SHP77 treated with DMSO at 0.1 percent for 48 hours (cell line): ENCODE measurements around the gene KRT26.
"Not testable (repeated sequence)": the region's sequence is repeated elsewhere in the genome, so short reads cannot be mapped to it uniquely, and the experiment has no call there.

ENCODE experiments used
- DNase-seq: peaks from one replicate; lab custom pipeline; 2025; lab: John Stamatoyannopoulos, UW

KRT26 gene, protein sequence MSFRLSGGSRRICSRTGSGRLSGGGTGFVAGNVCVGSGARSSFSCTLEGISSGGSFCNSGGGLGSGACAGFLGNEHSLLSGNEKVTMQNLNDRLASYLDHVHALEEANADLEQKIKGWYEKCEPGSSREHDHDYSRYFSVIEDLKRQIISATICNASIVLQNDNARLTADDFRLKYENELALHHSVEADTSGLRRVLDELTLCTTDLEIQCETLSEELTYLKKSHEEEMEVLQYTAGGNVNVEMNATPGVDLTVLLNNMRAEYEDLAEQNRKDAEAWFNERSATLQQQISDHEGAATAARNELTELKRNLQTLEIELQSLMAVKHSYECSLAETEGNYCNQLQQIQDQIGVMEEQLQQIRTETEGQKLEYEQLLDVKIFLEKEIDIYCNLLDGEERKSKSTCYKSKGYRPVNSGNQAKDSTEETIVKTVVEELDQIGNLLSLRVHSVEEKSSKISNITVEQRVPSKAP

DNA sequence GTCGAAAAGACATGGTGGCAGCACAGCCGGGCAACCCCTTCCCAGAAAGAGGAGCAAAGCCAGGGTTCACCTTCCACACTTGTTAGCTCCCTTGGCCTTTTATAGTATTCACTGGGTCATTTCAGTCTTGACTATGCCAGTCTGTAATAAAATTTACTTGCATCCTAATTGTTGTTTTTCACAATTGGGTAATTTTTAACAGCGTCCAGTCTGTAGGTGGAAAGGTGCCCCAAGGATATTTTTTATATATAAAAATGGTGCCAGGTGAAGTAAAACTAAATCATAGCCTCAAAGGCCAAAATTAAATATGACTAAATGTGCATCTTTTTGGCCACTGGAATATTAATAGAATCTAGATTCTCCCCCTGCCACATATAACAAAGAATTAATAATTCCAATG is at the start of gene KRT26:
Gene KRT26 (minus strand): TSS at position 101 of the 400 bp plus-strand sequence. CDS start 88 bp downstream, at position 13.
- DNase-seq = no peak

DNA sequence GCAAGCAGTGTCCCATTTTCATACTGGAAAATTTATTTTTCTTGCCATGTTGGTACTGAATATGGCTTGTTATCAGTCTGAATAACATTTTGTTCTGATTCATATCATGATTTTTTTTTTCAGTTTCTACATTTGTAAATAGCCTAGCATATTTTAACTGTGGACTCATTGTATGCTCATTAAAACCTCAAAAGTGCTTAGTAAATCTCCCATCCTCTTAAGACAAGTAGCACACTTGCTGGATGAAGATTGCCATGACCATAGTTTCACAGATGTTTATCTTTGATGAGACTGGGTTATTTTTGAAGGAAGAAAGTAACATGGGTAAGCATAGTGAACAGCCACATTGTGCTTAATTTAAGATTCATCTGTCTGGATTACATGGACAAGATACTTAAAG is 49.5 kb upstream of the KRT26 start:
- DNase-seq = no peak

DNA sequence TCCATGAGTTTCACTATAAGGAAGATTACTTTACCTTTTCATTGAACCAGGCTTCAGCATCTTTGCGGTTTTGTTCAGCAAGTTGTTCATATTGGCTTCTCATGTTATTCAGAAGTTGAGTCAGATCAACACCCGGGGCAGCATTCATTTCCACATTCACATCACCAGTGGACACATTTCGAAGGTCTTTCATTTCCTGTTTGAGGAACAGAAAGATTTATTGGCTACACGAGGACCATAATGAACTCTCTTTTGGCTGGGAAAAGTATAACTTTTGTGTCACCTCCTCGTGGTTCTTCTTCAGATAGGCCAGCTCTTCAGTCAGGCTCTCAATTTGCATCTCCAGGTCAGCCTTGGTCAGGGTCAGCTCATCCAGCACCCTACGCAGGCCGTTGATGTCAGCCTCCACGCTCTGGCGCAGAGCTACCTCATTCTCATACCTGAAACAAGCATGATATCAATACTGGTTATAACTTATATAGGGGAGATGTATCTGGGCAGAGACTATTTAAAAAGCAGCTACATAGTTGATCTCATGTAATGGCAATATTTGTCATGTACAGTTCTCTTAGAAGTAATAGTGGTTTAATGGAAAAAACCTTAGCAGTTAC is 48.3 kb upstream of the KRT26 start:
- DNase-seq = no peak

DNA sequence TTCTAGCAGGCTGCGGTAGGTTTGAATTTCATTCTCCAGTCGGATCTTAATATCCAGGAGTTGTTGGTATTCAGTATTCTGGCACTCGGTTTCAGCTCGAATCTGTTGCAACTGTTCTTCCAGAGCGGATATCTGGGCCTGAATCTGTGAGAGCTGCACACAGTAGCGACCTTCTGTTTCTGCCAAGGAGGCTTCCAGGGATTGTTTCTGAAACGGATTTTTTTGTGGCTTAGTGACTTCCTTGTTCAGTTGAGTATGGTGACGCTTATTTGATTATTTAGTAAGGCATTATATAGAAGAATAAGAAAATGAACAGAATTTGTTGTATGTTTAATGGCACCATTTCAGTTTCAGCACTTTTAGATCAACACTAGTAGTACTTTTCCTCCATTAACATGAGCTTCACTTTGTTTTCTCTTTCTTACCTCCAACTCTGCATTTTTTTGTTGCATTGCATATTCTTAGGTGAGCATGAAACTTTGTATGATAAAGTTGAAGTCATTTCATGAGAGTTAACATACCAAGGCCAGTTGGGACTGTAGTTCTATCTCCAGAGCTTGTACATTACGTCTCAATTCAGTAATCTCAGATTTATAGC is 47.6 kb upstream of the KRT26 start:
- DNase-seq = no peak

DNA sequence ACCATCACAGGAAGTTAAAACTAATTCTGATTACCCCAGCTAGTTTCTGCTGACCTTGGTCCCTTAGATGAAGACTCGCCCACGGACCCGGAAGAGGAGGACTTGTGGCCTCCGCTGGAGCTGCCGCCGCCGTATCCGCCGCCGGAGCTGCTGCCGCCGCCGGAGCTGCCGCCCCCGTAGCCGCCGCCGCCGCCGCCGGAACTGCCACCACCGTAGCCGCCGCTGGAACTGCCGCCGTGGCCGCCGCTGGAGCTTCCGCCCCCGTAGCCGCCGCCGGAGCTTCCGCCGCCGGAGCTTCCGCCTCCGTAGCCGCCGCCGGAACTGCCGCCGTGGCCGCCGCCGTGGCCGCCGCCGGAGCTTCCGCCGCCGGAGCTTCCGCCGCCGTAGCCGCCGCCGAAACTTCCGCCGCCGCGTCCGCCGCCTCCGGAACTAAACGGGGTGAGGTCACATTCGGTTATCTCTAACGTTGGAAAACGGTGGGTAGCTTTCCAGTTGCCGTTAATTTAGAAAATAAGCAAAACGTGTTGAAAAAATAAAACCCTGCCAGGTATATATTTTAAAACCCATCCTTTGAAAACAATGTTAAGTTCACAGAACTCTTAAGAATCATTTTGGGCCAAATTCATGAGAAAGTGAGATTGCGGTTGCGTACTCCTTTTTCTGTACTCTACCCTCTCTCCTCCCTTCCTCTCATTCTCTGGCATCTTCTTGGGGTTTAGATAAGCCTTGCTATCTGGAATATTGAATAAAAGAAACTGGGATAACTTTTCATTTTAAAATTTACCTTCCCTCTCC is 46.9 kb upstream of the KRT26 start:
- DNase-seq = peak; percentile 50

DNA sequence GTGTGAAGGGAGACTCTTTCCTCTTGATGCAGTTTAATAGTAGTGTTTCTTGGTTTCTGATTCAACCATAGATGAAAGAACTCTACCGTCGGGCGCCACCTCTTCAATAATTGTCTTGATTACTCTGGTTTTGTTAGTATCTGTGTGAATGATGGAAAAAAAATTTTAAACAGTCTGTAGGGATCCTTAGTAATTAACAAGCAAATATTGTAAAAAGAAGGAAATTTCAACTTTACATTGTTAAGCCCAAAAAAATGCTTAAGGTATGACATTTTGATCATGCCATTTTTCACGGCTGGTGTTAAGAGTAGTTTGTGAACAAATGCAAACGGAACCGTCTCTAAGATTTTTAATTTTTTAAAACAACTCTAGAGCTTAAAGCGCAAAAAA is 46.3 kb upstream of the KRT26 start:
- DNase-seq = no peak

DNA sequence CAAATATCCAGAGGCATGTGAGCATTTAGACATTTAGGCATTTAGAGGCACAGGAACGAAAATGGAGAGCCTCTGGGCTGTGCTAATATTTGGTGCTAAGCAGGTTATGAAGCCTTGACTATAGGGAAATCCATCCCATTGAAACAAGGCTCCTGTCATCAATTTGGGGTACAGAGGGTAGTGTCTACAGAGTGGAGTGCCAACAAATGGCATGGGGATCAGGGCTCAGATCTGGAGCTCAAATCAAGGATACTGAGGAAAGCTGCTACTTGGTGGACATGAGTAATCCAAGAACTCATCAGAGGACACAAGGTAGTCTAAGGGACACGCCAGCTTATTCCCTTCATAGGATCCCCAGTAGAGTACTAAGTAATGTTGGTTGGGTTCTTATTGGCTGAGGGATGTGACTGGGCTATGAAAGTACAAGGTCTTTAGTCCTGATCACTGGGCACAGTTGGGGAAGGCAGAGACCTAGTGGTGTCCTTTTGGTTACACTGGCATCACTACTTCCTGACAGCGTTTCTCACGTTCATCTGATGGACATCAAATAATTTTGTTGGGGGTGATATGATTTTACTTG is 45.2 kb upstream of the KRT26 start:
- no peak for DNase-seq

DNA sequence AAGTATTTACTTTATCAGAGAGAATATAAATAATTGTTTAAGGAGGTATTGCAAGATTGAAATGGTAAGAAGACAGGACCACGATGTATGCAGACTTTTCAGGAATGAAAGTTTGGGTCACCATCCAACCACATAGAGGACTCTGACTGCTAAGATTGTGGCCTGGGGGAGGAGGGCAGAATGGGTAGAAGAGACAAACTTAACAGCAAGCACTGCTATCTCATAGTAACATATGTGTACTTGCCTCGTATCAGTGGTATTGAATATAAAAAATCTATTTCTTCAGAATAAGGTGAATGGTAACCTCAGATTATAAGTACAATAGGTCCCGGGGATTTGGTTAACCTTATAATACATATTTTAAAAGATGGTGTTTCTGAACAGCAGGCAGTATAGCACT is 44.6 kb upstream of the KRT26 start:
- no peak for DNase-seq

DNA sequence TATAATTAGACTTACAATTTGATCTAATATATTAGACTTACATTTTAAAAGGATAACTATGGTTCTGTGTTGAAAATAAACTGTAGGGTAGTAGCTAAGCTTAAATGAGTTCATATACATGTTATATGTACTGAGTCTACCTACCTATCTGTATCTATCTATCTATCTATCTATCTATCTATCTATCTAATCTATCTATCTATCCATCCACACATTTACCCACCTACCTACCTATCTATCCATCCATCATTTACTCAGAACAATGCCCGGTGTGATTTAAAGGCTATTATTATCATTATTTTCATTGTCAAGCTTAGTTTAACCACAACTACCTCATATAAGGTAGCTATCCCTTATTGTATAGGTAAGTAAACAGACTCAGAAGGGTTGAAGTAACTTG is 43.4 kb upstream of the KRT26 start:
- DNase-seq = no peak

DNA sequence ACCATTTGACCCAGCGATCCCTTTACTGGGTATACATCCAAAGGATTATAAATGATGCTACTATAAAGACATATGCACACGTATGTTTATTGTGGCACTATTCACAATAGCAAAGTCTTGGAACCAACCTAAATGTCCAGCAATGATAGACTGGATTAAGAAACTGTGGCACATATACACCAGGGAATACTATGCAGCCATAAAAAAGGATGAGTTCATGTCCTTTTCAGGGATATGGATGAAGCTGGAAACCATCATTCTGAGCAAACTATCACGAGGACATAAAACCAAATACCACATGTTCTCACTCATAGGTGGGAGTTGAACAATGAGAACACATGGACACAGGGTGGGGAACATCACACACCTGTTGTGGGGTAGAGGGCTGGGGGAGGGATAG is 42.7 kb upstream of the KRT26 start:
- DNase-seq = not testable (repeated sequence)

DNA sequence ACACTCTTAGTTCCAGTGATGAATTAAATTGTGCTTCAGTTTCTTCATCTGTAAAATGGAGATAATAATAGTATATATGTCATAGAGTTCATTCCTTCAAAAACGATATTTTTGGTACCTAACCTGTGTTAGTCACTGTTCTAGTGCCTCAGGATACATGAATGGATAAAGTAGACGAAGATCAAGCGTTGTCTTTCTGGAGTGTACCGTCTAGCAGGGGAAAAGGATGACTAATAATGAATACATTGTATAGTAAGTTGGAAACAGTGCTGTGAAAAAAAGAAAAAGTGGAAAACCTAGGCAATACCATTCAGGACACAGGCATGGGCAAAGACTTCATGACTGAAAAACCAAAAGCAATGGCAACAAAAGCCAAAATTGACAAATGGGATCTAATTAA is 41.8 kb upstream of the KRT26 start:
- no peak for DNase-seq

DNA sequence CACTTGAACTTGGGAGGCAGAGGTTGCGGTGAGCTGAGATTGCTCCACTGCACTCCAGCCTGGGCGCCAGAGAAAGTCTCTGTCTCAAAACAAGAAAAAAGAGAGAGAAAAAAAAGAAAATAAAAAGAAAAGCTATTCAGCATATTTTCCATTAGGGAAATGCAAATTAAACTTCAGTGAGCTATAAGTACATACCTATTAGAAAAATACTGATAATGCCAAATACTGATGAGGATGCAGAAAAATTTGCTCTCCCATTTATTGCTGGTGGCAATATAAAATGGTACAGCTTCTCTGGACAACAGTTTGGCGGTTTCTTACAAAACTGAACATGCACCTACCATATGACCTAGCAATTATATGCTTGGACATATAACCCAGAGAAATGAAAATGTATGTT is 40.6 kb upstream of the KRT26 start:
- no peak for DNase-seq

DNA sequence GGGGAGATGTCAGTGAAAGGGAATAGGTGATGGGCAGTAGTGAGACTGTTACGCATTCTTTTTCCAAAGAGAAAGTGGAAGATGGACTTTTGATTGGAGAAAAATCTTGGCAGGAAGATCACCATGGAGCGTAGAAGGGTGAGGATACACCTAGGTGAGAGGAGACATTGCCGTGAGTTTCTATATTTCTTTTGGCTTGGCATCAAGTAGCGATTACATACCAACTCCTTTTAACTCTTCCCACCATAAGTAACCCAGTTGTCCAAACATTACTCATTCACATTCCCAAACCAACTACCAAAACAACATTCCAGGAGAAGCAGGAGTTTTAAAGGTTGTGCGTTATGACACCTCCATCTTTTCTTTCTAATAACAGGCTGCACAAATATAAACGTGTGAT is 38.5 kb upstream of the KRT26 start:
- DNase-seq = no peak

DNA sequence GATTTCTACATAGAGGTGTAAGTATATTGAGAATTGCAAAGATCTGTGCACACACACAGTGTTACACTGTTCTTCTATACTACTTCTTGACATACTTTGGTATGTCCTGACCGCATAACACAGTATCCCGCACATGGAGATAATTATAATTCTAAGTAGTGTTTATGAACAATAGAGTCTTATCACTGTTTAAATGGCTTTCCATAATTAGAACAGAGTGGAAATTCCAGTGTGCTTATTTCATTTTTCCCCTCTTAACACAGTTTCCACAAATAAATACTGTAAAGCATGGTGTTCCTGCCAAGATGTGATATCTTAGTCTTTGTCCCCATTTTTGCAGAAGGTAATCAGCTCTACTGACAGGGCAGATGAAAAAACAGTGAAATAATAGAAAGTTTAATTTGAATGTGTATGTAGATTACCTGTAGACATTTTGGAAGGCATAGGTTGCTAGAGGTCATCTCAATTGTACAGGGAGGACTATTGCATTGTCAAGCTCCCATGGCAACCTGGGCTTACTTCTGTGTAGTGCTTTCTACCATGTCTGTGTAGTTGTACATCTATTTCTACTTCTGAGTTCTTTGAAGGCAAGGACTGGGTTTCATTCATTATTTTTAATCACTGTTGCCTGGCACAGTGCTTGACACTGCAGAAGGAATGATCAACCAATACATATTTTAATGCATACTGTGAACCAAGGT is 37.9 kb upstream of the KRT26 start:
- no peak for DNase-seq

DNA sequence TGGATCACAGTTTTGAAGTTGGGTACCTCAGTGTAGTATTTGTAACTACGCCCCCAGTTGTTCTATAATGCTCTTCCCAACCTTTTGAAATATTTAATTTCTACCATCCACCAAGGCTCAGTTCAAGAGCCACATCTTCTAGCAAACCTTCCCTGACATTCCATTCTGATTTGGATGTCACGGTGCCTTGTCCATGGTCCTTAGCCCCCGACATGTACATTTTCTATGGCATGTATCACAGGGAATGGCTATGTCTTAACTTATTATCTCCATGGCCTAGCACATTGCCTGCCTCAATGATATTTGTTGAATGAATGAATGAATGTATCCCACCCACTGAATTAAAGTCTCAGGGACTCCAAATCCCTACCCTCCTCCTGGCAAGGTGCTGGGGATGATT is 34.1 kb upstream of the KRT26 start:
- no peak for DNase-seq

DNA sequence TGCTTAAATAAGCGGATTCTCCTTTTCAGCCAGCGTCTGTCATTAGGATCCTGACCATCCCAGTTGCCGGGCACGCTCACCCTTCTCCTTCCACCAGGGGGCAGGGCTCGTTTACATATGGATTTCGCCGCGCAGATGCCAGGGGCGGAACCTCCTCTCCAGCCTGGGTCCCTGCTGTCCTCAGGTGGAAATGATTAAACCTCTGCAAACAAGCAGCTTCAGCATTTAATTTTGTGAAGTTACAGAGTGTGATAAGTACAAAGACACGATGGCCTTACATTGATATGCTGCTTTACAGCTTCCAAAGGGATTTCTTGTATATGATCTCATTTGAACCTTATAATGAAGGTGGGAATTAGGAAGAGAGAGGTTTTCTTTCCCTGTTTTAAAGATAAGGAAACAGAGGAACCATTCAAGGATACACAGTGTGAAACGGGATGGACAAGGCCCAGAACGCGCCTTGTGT is 31.6 kb upstream of the KRT26 start:
- DNase-seq = peak; percentile 32

DNA sequence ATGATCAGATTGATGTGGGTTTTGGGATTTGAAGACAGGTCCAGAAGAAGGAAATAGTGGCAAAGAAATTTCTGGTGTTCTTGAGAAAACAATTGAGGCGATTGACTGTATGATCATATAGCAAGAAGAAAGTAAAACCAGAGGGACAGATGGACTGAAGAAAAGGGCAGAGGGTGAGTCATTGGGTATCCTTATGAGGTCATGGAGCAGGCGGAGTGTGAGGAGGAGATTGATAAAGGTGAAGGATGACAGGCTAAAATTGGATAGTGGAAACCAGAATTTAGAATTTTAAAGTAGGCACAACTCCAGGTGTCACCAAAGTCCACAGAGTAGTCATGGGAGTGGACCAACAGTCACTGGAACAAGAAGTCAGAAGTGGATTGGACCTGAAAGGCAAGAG is 29.2 kb upstream of the KRT26 start:
- no peak for DNase-seq

DNA sequence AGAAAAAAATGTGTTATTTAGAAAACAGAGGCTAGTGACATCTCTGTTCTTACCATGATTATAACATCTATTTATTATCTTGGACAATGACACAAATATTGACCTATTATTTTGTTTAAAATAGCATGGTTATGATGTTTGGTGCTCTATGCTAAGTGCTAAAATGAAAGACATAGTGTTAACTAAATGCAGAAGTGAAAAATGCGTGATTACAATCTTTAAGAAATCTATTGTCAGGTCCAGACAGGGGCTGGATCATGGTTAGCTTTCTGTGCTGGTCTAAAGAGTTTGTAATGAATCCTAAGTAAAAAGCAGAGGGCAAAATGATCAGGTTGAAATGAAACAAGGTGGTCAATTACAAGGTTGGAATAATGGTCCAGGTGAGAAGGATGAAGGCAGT is 28.4 kb upstream of the KRT26 start:
- DNase-seq = no peak

DNA sequence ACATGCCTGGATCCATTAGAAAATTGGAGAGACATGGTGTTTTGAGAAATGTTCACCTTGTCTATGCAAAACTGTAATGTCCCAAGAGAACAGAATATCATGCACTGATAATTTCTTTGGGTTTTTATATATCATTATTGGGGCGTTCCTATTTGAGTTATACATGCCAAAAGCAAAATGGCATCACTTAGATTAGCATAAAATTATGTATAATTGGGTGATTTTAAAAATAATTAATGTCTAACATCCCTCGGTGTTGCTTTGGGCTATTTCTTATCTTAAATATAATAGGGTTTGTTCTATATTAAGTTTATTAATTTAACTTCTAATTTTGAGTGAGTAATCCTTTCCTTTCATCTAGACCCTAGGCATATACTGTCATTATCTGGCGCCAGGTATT is 27.9 kb upstream of the KRT26 start, which contains the start of gene KRT28:
Gene KRT28 (minus strand): TSS at position 101 of the 400 bp plus-strand sequence. CDS start 66 bp downstream, at position 35.
- no peak for DNase-seq

DNA sequence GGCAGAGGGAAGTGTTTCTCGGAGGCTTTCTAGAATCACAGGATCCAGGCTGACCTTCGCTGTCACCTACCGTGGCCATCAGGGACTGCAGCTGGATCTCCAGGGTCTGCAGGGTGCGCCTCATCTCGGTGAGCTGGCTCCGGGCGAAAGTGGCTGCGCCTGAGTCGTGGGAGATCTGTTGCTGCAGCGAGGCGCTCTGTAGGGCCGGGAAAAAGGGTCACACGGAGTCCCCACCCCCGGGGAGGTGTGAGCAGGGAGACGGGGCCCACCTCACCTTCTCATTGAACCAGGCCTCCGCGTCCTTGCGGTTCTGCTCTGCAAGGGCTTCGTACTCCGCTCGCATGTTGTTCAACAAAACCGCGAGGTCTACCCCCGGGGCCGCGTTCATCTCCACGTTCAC is 24.8 kb upstream of the KRT26 start:
- no peak for DNase-seq

DNA sequence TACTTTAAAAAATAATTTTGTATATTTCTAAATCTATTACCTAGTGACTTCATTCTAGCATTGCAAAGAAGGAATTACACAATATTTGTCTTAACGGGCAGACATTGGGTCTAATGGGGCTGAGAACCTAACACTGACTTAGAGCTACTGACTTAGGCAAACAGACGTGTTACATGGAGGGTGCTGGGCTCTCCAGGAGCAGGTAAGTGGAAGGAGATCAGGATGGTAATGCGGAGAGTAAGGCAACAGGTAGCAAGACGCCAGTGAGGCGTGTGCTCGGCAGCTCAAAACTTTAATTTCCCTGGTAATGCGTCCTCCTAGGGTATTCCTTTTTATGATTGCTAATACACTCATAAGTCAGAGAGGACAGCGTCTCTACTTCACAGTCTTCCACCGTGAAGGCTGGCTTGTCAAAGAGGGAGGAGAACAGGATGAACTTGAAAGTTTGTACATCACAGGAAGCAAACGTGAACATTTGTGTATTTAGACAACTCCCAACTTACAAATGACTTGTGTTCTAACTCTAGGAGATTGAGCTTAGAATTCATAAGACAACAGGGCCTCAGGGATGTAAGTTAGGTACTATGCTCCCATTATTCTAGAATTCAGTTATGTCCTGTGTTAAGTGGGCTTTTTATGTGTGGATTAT is 23.1 kb upstream of the KRT26 start:
- DNase-seq = no peak
